Esophagus squamous epithelium (tissue), 5 donors: Measurements from ENCODE around the gene ZNF14. TPM values are rescaled to one million over a fixed set of nuclear protein-coding genes. Genes with fewer than 3 reads are reported as not detected.
"Not testable (repeated sequence)": the region's sequence is repeated elsewhere in the genome, so short reads cannot be mapped to it uniquely, and the experiment has no call there.

Experiments used
- DNase-seq: peaks from one replicate; lab custom pipeline; 2025; lab: John Stamatoyannopoulos, UW
- H3K27ac ChIP-seq, 4 donors: fragments of 200-600 bp; sonication (generic); one replicate each; pipeline ENCODE4 v1.5.1; 2016 to 2019; ENCODE audit warnings: mild to moderate bottlenecking in 1 of 4
- H3K27me3 ChIP-seq, 4 donors: fragments of 200-600 bp; sonication (generic); 1 replicate in 3 of 4; 2 replicates in 1 of 4; pipeline versions ENCODE4 v1.5.1 to v1.6.0; 2017 to 2021; ENCODE audit warnings: antibody characterized with exemption in 1 of 4
- H3K36me3 ChIP-seq, 3 donors: fragments of 200-600 bp; sonication (generic); one replicate each; pipeline ENCODE4 v1.5.1; 2016 to 2019
- H3K4me1 ChIP-seq, 3 donors: fragments of 200-600 bp; sonication (generic); one replicate each; pipeline ENCODE4 v1.5.1; 2017 to 2019
- H3K4me3 ChIP-seq, 4 donors: fragments of 200-600 bp; sonication (generic); 1 replicate in 3 of 4; 2 replicates in 1 of 4; pipeline ENCODE4 v1.5.1; 2016 to 2019; ENCODE audit warnings: mild to moderate bottlenecking in 2 of 4, moderate library complexity in 1 of 4
- H3K9me3 ChIP-seq, 3 donors: fragments of 200-600 bp; sonication (generic); one replicate each; pipeline ENCODE4 v1.5.1; 2016 to 2019
- POLR2A ChIP-seq, 4 donors: fragments of 450-650 bp; IDR thresholded peaks; one replicate each; pipeline ENCODE4 v1.6.1; 2017; ENCODE audit warnings: antibody characterized with exemption in 4 of 4, mild to moderate bottlenecking in 4 of 4, moderate library complexity in 3 of 4
- WGBS, 2 donors: methylation state at CpG; one replicate each; pipeline ENCODE4 v1.1.5; 2018; 5-methylcytosine and 5-hydroxymethylcytosine counted together
- intact Hi-C: fragments of 100-400 bp; cut with DNase I; formaldehyde crosslinking; loops from one replicate; pipeline ENCODE4 v1.15.0; 2022
- total RNA-seq, 4 donors: library from RNA; depleted of rRNA; stranded (reverse); fragments of >200 nt; gene quantifications; one replicate each; pipeline ENCODE4 v1.1.0, GENCODE V29; 2016
- TF ChIP-seq, protein P1 (sequence below), 6 experiments: fragments of 450-650 bp in 4 of 6; fragments of 200-600 bp in 2 of 6; sonication (generic) in 2 of 6; IDR thresholded peaks; one replicate each; pipeline ENCODE4 v1.5.1; 2016 to 2019; ENCODE audit warnings: antibody characterized with exemption in 6 of 6, mild to moderate bottlenecking in 4 of 6, moderate library complexity in 4 of 6
- donor health status: DM: yes; HTN: yes; CAD: no.

The ZNF14 gene
- total RNA-seq, 4 donors from 2014 or later: 1.9 to 6.3 (median 2.1) TPM

DNA sequence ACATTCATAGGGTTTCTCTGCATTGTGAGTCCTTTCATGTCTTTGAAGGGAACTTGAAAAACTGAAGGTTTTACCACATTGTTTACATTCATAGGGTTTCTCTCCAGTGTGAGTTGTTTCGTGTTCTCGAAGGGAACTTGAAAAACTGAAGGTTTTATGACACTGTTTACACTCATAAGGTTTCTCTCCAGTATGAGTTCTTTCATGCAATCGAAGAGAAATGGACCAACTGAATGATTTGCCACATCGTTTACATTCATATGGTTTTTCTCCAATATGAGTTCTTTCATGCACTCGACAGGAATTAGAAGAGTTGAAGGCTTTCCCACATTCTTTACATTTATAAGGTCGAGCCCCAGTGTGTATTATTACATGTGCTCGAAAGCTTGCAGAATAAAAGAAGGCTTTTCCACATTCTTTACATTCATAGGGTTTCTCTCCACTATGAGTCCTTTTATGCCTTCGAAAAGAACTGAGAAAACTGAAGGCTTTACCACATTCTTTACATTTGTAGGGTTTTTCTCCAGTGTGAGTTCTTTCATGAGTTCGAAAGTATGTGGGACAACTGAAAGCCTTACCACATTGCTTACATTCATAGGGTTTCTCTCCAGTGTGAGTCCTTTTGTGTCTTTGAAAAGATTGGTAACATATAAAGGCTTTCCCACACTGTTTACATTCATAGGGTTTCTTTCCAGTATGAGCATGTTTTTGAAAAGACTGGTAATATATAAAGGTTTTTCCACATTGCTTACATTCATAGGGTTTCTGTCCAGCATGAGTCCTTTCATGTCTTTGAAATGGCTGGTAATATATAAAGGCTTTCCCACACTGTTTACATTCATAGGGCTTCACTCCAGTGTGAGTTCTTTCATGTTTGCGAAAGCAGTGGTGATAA is 20.7 kb downstream of the ZNF14 start:
- TF ChIP-seq POLR2A (IDR thresholded peaks at IDR 0.05): no peak
- TF ChIP-seq, protein P1, sequence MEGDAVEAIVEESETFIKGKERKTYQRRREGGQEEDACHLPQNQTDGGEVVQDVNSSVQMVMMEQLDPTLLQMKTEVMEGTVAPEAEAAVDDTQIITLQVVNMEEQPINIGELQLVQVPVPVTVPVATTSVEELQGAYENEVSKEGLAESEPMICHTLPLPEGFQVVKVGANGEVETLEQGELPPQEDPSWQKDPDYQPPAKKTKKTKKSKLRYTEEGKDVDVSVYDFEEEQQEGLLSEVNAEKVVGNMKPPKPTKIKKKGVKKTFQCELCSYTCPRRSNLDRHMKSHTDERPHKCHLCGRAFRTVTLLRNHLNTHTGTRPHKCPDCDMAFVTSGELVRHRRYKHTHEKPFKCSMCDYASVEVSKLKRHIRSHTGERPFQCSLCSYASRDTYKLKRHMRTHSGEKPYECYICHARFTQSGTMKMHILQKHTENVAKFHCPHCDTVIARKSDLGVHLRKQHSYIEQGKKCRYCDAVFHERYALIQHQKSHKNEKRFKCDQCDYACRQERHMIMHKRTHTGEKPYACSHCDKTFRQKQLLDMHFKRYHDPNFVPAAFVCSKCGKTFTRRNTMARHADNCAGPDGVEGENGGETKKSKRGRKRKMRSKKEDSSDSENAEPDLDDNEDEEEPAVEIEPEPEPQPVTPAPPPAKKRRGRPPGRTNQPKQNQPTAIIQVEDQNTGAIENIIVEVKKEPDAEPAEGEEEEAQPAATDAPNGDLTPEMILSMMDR (IDR thresholded peaks at IDR 0.05): no peak
- Histone ChIP-seq H3K9me3 (peaks cover 36 to 100% (median 100%) of the 10 kb centered on the region in 3 donors), H3K27ac (no peak overlapping the region), H3K27me3 (no peaks in the 10 kb centered on the region), H3K4me1 (no peaks in the 10 kb centered on the region), H3K36me3 (peaks cover 11 to 78% (median 12%) of the 10 kb centered on the region in 3 donors), H3K4me3 (peak overlapping the region in 1 of 4 donors; percentile 9)
- intact Hi-C loops: no loop called here
- no peak for DNase-seq
- WGBS, 2 donors: 94 to 95% methylated on average over 10 of the region's 10 CpGs

DNA sequence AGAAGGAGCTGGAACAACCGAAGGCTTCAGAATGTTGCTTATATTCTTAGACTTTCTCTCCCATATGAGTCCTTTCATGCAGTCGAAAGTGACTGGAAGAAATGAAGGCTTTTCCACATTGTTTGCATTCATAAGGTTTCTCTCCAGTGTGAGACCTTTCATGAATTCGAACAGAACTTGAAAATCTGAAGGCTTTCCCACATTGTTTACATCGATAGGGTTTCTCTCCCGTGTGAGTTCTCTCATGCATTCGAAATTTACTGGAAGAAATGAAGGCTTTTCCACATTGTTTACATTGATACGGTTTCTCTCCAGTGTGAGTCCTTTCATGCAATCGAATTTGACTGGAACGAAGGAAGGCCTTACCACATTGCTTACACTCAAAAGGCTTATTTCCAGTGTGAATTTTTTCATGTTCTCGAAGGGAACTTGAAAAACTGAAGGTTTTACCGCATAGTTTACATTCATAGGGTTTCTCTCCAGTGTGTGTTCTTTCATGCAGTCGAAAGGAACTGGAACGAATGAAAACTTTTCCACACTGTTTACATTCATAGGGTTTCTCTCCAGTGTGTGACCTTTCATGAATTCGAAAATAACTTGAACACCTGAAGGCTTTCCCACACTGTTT is 21.5 kb downstream of the ZNF14 start:
- WGBS, 2 donors: 94 to 96% methylated on average over 14 of the region's 14 CpGs
- TF ChIP-seq POLR2A (IDR thresholded peaks at IDR 0.05): no peak
- Histone ChIP-seq H3K36me3 (peaks cover 11 to 71% (median 12%) of the 10 kb centered on the region in 3 donors), H3K27me3 (no peaks in the 10 kb centered on the region), H3K4me1 (no peaks in the 10 kb centered on the region), H3K9me3 (peaks cover 33 to 100% (median 98%) of the 10 kb centered on the region in 3 donors), H3K4me3 (no peak overlapping the region), H3K27ac (no peak overlapping the region)
- DNase-seq: no peak
- intact Hi-C loops: no loop called here

DNA sequence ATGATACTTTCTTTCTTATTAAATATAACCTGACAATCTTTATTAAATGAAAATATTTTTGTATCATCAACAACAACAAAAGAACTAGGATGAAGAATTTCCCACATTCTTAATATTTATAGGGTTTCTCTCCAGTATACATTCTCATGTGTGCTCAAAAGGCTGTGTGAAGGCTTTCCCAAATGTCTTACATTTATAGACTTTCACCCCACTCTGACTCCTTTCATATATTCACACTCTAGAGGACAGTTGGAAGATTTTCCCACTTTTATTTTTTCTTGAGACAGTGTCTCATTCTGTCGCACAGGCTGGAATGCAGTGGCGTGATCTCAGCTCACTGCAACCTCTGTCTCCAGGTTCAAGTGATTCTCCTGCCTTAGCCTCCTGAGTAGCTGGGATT is 22.4 kb downstream of the ZNF14 start:
- no peaks in the 10 kb centered on the region for H3K4me1 ChIP-seq
- DNase-seq: no peak
- H3K9me3 ChIP-seq: peaks cover 33 to 100% (median 98%) of the 10 kb centered on the region in 3 donors
- no peaks in the 10 kb centered on the region for H3K27me3 ChIP-seq
- WGBS, 2 donors: 86 to 97% methylated on average over 2 of the region's 2 CpGs
- no peak overlapping the region for H3K4me3 ChIP-seq
- H3K27ac ChIP-seq: no peak overlapping the region
- intact Hi-C loops: no loop called here
- H3K36me3 ChIP-seq: peaks cover 11 to 65% (median 12%) of the 10 kb centered on the region in 3 donors
- TF ChIP-seq, protein P1 (IDR thresholded peaks at IDR 0.05): no peak
- no peak for TF ChIP-seq POLR2A (IDR thresholded peaks at IDR 0.05)

DNA sequence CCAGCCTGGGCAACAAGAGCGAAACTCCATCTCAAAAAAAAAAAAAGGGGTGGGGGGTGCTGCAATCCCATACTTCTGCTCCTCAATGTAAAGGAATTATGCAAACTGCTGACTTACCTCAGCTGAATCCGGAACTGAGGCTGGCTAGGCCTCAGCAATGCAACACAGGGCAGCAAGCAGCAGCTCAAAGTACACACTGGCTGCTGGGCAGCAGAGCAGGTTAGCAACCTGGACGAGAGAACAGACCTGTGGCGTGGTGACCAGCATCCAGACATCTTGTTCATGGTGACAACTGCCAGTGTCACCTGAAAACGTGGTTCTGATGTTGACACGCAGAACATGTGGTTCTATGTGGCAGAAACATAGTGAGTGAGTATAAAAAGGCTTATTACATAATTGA is 28.1 kb downstream of the ZNF14 start:
- Histone ChIP-seq H3K4me3 (no peak overlapping the region), H3K9me3 (peaks cover 16 to 98% (median 62%) of the 10 kb centered on the region in 3 donors), H3K27ac (no peak overlapping the region), H3K4me1 (no peaks in the 10 kb centered on the region), H3K27me3 (no peaks in the 10 kb centered on the region), H3K36me3 (peaks cover 0 to 62% (median 0%) of the 10 kb centered on the region in 3 donors)
- TF ChIP-seq, protein P1 (IDR thresholded peaks at IDR 0.05): no peak
- TF ChIP-seq POLR2A (IDR thresholded peaks at IDR 0.05): no peak
- no peak for DNase-seq
- intact Hi-C loops: no loop called here
- 83% methylated on average over 6 of the region's 6 CpGs for WGBS, 2 donors

DNA sequence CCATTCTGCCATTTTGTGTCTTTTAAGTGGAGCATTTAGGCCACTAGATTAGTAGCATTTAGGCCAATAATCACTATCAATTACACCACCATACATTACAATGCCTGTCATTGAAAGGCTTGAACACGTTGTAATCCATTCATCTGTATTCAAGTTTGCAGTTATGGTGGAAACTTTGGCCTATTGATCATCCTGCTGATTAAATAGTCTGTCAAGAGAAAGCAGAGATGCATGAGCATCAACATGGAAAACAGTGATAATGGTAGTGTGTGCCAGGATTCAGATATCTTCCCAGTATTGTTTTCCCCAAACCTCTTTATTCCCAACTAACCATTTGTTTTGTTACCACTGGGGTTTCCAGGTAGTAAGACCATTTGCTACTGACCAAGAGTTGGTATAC is 32.4 kb downstream of the ZNF14 start:
- H3K4me1 ChIP-seq, H3K27me3 ChIP-seq, intact Hi-C loops, H3K27ac ChIP-seq, H3K4me3 ChIP-seq, DNase-seq: not testable (repeated sequence)
- Histone ChIP-seq H3K9me3 (peaks cover 4 to 94% (median 29%) of the 10 kb centered on the region in 3 donors), H3K36me3 (peaks cover 0 to 46% (median 0%) of the 10 kb centered on the region in 3 donors)
- 100% methylated on average over 1 of the region's 1 CpG for WGBS, 2 donors

DNA sequence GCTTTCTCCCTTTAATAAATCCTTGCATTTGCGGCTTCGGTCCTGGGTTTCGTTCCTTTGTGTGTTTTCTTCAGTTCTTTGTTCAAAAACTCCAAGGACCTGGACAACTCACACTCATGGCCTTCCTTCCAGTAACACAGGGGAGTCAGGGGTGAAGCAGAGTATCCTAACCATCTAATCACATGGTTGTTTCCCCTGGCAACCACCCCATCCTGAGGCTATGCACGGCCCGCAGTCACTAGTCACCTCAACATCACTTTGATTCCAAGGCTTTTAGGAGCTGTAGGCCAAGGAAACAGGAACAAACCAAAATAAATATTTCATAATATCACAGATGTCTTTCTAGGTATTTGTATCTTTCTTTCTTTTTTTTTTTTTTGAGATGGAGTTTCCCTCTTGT is 35.3 kb downstream of the ZNF14 start:
- intact Hi-C loops: no loop called here
- WGBS, 2 donors: 74 to 90% methylated on average over 5 of the region's 5 CpGs
- no peak overlapping the region for H3K27ac ChIP-seq

More for the DNA sequence above, 35.3 kb downstream of the ZNF14 start:
- no peak for TF ChIP-seq POLR2A (IDR thresholded peaks at IDR 0.05)
- TF ChIP-seq, protein P1 (IDR thresholded peaks at IDR 0.05): no peak
- DNase-seq: no peak
- Histone ChIP-seq H3K27me3 (no peaks in the 10 kb centered on the region), H3K4me1 (no peaks in the 10 kb centered on the region), H3K9me3 (peaks cover 0 to 88% (median 23%) of the 10 kb centered on the region in 3 donors), H3K36me3 (peaks cover 0 to 22% (median 0%) of the 10 kb centered on the region in 3 donors), H3K4me3 (no peak overlapping the region)
